MCF 10A (cell line): ENCODE results near the gene BCCIP. TPM values are rescaled to one million over a fixed set of nuclear protein-coding genes. Genes with fewer than 3 reads are reported as not detected.

Source experiments
- BruUV-seq: library from RNA; stranded (reverse); fragments of 400-500 nt; replicated peaks from 2 replicates; lab custom pipeline; 2021; lab: Mats Ljungman, UMichigan
- CTCF ChIA-PET: fragments of 300-600 bp; sonication (Branson Sonifier 250); formaldehyde crosslinking; extraction: SDS; loops from one replicate; lab custom pipeline; 2021; ENCODE audit warnings: antibody characterized with exemption, inconsistent platforms; lab: Yijun Ruan, JAX
- POLR2A ChIA-PET: fragments of 300-600, 350-650 bp; sonication (Branson Sonifier 250); formaldehyde crosslinking; extraction: SDS; loops from one replicate; lab custom pipeline; 2020; ENCODE audit warnings: antibody characterized with exemption, inconsistent platforms; lab: Yijun Ruan, JAX
- DNase-seq: peaks from one replicate; pipeline ENCODE4 v3.0.0-alpha.2; 2018; ENCODE audit not compliant: unreplicated experiment
- H3K27ac Mint-ChIP-seq: one replicate; pipeline ENCODE4 v1.8.0; 2022; ENCODE audit warnings: mild to moderate bottlenecking, low read depth, mixed read lengths; ENCODE audit not compliant: unreplicated experiment
- H3K27me3 Mint-ChIP-seq: one replicate; pipeline ENCODE4 v1.8.0; 2022; ENCODE audit warnings: mixed read lengths; ENCODE audit not compliant: insufficient read depth, unreplicated experiment
- H3K36me3 Mint-ChIP-seq: one replicate; pipeline ENCODE4 v1.8.0; 2022; ENCODE audit warnings: mild to moderate bottlenecking, moderate library complexity, mixed read lengths; ENCODE audit not compliant: insufficient read depth, unreplicated experiment
- H3K4me1 Mint-ChIP-seq: one replicate; pipeline ENCODE4 v1.8.0; 2022; ENCODE audit warnings: mixed read lengths; ENCODE audit not compliant: insufficient read depth, unreplicated experiment
- H3K4me3 Mint-ChIP-seq: one replicate; pipeline ENCODE4 v1.8.0; 2022; ENCODE audit warnings: mild to moderate bottlenecking, moderate library complexity, mixed read lengths; ENCODE audit not compliant: unreplicated experiment
- H3K9me3 Mint-ChIP-seq: one replicate; pipeline ENCODE4 v1.8.0; 2022; ENCODE audit warnings: mixed read lengths; ENCODE audit not compliant: unreplicated experiment
- CTCF ChIP-seq: fragments of 200-600 bp; IDR thresholded peaks from one replicate; pipeline ENCODE4 v1.8.0; 2022; ENCODE audit warnings: antibody characterized with exemption, mild to moderate bottlenecking; ENCODE audit not compliant: unreplicated experiment
- intact Hi-C: fragments of 100-400 bp; cut with micrococcal nuclease; formaldehyde crosslinking; loops from 2 replicates; pipeline ENCODE4 v1.14.1; 2022
- total RNA-seq: library from RNA; stranded (reverse); gene quantifications from 2 replicates; pipeline ENCODE4 v1.2.3, GENCODE V29; 2022

BCCIP gene
- total RNA-seq, 1 experiment from 2014 or later: 88.2 TPM

DNA sequence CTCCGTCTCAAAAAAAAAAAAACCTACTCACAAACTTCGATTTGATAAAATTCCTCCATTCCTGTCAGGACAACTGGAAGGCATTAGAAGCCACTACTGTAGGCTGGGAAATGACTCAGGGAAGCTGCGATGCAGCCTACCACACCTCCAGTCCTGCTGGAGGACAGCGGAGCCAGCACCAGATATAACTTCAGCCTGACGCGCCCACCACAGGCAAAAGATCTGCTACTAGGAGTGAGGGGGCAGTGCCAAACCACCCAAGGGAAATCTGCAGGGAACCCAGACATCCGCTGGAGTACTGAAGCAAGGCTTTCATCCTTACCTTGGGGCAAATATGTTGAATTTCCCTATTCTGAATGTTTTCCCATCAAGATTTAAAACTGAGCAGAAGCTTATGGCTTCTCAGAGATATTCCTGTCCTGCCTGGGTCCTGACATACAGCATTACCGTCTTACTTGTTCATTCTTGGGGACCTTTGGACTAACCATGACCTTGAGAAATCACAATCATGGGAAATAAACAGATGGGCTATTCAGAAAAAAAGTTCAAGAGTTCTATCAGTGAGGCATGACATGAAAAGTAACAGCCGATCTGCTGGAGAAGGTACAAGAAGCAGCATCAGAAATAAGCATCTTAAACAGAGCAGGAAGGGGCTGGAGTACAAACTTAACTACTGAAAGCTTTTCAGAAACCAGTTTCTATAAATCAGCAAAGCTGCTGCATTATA, 20.4 kb downstream of the BCCIP start:
- no peak for TF ChIP-seq CTCF
- H3K27ac Mint-ChIP-seq: no peak overlapping the region
- no TSS peak for BruUV-seq
- intact Hi-C loops: no loop called here
- H3K4me3 Mint-ChIP-seq: no peak overlapping the region
- H3K4me1 Mint-ChIP-seq: no peaks in the 10 kb centered on the region
- no peak for DNase-seq
- ChIA-PET POLR2A (interaction anchor here (1.1 to 1.4 kb wide), 2 partner anchors 20 to 39 kb away, joined by 3 to 4 read pairs; no protein-coding TSS in a partner anchor), CTCF (interaction anchor here (0.6 to 1.5 kb wide), 4 partner anchors 12 to 91 kb away, joined by 3 to 5 read pairs (median 4); no protein-coding TSS in a partner anchor)
- peaks cover 50% of the 10 kb centered on the region for H3K36me3 Mint-ChIP-seq
- no peaks in the 10 kb centered on the region for H3K27me3 Mint-ChIP-seq
- no peaks in the 10 kb centered on the region for H3K9me3 Mint-ChIP-seq

DNA sequence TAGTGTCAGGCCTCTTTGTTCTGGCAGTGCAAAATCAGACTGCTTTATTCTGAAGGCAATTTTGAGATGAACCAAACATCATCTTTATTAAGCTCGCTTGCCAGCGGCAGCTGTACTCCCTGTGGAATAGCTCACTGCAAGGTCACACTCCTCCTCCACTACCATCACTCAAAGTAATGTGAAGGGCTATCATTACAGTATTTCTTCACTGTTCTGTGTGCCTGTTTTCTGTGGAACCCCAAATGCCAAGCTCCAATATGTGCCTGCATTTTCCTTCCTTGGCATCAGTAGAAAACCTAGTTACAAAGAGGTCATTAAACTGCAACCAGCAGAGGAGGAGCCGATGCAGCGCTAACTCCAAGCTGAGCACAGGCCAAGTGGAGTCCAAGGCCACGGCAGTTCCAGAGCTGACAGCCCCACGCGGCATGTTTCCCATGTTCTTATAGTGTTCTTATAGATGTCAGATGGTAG, 21.4 kb downstream of the BCCIP start:
- Mint-ChIP-seq H3K9me3 (no peaks in the 10 kb centered on the region), H3K27me3 (no peaks in the 10 kb centered on the region), H3K27ac (no peak overlapping the region), H3K4me3 (no peak overlapping the region), H3K36me3 (peaks cover 54% of the 10 kb centered on the region), H3K4me1 (no peaks in the 10 kb centered on the region)
- TF ChIP-seq CTCF: no peak
- DNase-seq: no peak
- intact Hi-C loops: no loop called here
- BruUV-seq: no TSS peak
- POLR2A ChIA-PET: interaction anchor here (1.1 kb wide), 1 partner anchor 40 kb away, joined by 4 read pairs; no protein-coding TSS in a partner anchor
- CTCF ChIA-PET: no interaction called here

DNA sequence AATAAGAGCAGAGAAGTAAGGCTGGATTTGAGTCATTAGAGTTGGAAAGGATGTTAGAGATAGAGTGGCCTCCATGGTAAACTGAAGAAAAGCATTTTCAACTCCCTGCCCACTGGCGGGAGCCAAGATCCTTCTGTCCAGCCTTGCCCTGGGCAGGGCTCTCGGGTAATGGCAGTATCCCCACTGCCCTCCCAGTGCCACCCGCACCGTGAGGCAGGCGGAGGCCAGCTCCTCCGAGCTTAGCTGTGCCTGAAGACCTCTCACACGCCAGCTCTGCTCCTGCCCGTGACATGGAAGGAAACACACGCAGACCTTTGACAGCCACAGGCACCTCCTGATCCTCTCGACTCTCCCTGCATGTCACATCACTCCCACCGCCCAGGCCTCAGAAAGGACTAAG, 22.3 kb downstream of the BCCIP start:
- H3K27me3 Mint-ChIP-seq: no peaks in the 10 kb centered on the region
- TF ChIP-seq CTCF: no peak
- no peaks in the 10 kb centered on the region for H3K9me3 Mint-ChIP-seq
- no peak overlapping the region for H3K27ac Mint-ChIP-seq
- BruUV-seq: no TSS peak
- no peak for DNase-seq
- no peaks in the 10 kb centered on the region for H3K4me1 Mint-ChIP-seq
- H3K36me3 Mint-ChIP-seq: peaks cover 54% of the 10 kb centered on the region
- CTCF ChIA-PET: no interaction called here
- no peak overlapping the region for H3K4me3 Mint-ChIP-seq
- POLR2A ChIA-PET: interaction anchor here (0.7 to 0.8 kb wide), 2 partner anchors 122 to 128 kb away, joined by 3 to 4 read pairs; no protein-coding TSS in a partner anchor
- intact Hi-C loops: no loop called here

DNA sequence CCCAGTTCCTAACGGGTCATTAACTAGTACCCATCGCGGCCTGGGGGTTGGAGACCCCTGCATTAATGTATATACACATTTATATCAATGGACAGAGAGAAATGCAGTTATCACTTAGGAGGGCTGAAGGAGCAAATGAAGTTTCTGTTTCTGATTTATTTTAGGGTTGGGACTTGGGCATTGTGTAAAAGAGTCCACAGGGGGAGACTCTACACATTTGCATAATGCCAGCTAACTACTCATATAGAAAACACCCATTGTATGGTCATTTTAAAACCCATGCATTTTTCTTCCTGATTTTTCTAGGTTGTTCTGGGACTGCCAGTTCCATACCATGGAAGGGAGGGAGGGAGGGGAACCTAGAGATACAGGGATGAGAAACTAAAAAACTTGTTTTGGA, 23.5 kb downstream of the BCCIP start:
- ChIA-PET CTCF (no interaction called here), POLR2A (interaction anchor here (0.7 to 1.4 kb wide), 2 partner anchors 10 to 17 kb away, joined by 3 read pairs; no protein-coding TSS in a partner anchor)
- H3K36me3 Mint-ChIP-seq: peaks cover 54% of the 10 kb centered on the region
- DNase-seq: no peak
- intact Hi-C loops: no loop called here
- H3K27me3 Mint-ChIP-seq: no peaks in the 10 kb centered on the region
- H3K27ac Mint-ChIP-seq: no peak overlapping the region
- TF ChIP-seq CTCF: no peak
- no TSS peak for BruUV-seq
- H3K4me3 Mint-ChIP-seq: no peak overlapping the region
- no peaks in the 10 kb centered on the region for H3K4me1 Mint-ChIP-seq
- H3K9me3 Mint-ChIP-seq: no peaks in the 10 kb centered on the region
